GM12878 (cell line): ENCODE results near the gene ZNF394. TPM values are rescaled to one million over a fixed set of nuclear protein-coding genes. Genes with fewer than 3 reads are reported as not detected.

Experiments used
- CHD2 ChIP-seq: IDR thresholded peaks from 2 replicates; pipeline ENCODE4 v1.6.1; 2011; ENCODE audit warnings: low read depth, low read length, improper control_type of control experiment, borderline replicate concordance
- FOS ChIP-seq: IDR thresholded peaks from 3 replicates; pipeline ENCODE4 v1.6.1; 2011; ENCODE audit warnings: borderline replicate concordance; ENCODE audit not compliant: insufficient read length; ENCODE audit errors: extremely low read depth
- MEF2A ChIP-seq: IDR thresholded peaks from 2 replicates; pipeline ENCODE4 v1.6.1; 2011; ENCODE audit warnings: low read depth, mild to moderate bottlenecking, low read length, moderate library complexity; ENCODE audit not compliant: insufficient read depth
- MTA2 ChIP-seq: fragments of 450-650 bp; IDR thresholded peaks from 2 replicates; pipeline ENCODE4 v1.6.1; 2016; ENCODE audit warnings: low read depth, mild to moderate bottlenecking, moderate library complexity
- NFIC ChIP-seq: IDR thresholded peaks from 2 replicates; pipeline ENCODE4 v1.6.1; 2012; ENCODE audit warnings: low read depth, mild to moderate bottlenecking, inconsistent platforms, low read length, moderate library complexity
- POLR2AphosphoS2 ChIP-seq: IDR thresholded peaks from 2 replicates; pipeline ENCODE4 v1.6.1; 2011; ENCODE audit warnings: low read depth, mild to moderate bottlenecking, low read length, improper control_type of control experiment, moderate library complexity
- RUNX3 ChIP-seq: IDR thresholded peaks from 2 replicates; pipeline ENCODE4 v1.6.1; 2012; ENCODE audit warnings: low read length, inconsistent platforms
- SPI1 ChIP-seq: IDR thresholded peaks from 2 replicates; pipeline ENCODE4 v1.6.1; 2011; ENCODE audit warnings: low read depth, mild to moderate bottlenecking, low read length, moderate library complexity, borderline replicate concordance; ENCODE audit not compliant: insufficient read depth
- ZNF274 ChIP-seq: IDR thresholded peaks from one replicate; pipeline ENCODE4 v1.8.0; 2011; ENCODE audit not compliant: insufficient read length, insufficient read depth
- ZNF622 ChIP-seq: fragments of 450-650 bp; IDR thresholded peaks from 2 replicates; pipeline ENCODE4 v1.6.1; 2017; ENCODE audit warnings: mild to moderate bottlenecking, inconsistent platforms
- ZZZ3 ChIP-seq: IDR thresholded peaks from 2 replicates; pipeline ENCODE4 v1.6.1; 2011; ENCODE audit warnings: low read depth; ENCODE audit not compliant: control insufficient read depth, insufficient read length
- polyA plus RNA-seq, 11 experiments: library from polyadenylated mRNA; depleted of rRNA in 4 of 11; unstranded in 6 of 11; stranded (reverse) in 5 of 11; fragments of >200 nt; fragmentation: Nextera tagmentation in 4 of 11; fragmentation: Illumina TruSeq in 1 of 11; extraction: Ambion mirVana in 4 of 11; extraction: Trizol in 1 of 11; gene quantifications; 1 replicate in 1 of 11; 2 replicates in 10 of 11; pipeline versions ENCODE4 v1.2.1 to v1.2.3, GENCODE V29; 2011 to 2016; ENCODE audit warnings: inconsistent platforms in 2 of 11, missing spikeins in 2 of 11, low read depth in 1 of 11
- total RNA-seq, 4 experiments: library from RNA; depleted of rRNA in 3 of 4; stranded (reverse); fragments of >200 nt in 3 of 4; fragmentation: Illumina TruSeq in 1 of 4; extraction: Trizol in 1 of 4; gene quantifications; 2 replicates each; pipeline versions ENCODE4 v1.2.1 to v1.2.3, GENCODE V29; 2013 to 2021
- TF ChIP-seq, protein P1 (sequence below), 3 experiments: IDR thresholded peaks in 2 of 3; conservative IDR thresholded peaks in 1 of 3; 2 replicates each; pipeline ENCODE4 v1.5.1; 2011; ENCODE audit warnings: low read depth in 3 of 3, low read length in 3 of 3, mild to moderate bottlenecking in 3 of 3, control low read depth in 2 of 3, moderate library complexity in 2 of 3, inconsistent platforms in 1 of 3, mixed read lengths in 1 of 3; ENCODE audit not compliant: control insufficient read depth in 2 of 3, insufficient read depth in 1 of 3; ENCODE audit errors: extremely low read depth in 1 of 3
- TF ChIP-seq, protein P2 (sequence below): fragments of 450-650 bp; IDR thresholded peaks from 2 replicates; pipeline ENCODE4 v1.6.1; 2018; ENCODE audit warnings: mild to moderate bottlenecking, low read depth, moderate library complexity; ENCODE audit not compliant: partially characterized antibody
- TF ChIP-seq, protein P3 (sequence below): fragments of 450-650 bp; IDR thresholded peaks from 2 replicates; pipeline ENCODE4 v1.6.1; 2016; ENCODE audit warnings: mild to moderate bottlenecking
- TF ChIP-seq, protein P4 (sequence below): fragments of 450-650 bp; formaldehyde crosslinking; IDR thresholded peaks from 2 replicates; pipeline ENCODE4 v1.4.0; 2022; ENCODE audit warnings: mild to moderate bottlenecking, moderate library complexity

The ZNF394 gene
- total and polyA plus RNA-seq, 10 of the 15 experiments (the other 5 are each of a cell fraction or from before 2014, with no cell fraction given) = 2.5 to 26.8 (median 22.7) TPM

GRCh38 chr7:99499721-99500636 is at the start of gene ZNF394 (continued):
- no peak for TF ChIP-seq NFIC
- peak; percentile 72 for TF ChIP-seq CHD2
- peak; percentile 76 for TF ChIP-seq RUNX3
- TF ChIP-seq, protein P1, sequence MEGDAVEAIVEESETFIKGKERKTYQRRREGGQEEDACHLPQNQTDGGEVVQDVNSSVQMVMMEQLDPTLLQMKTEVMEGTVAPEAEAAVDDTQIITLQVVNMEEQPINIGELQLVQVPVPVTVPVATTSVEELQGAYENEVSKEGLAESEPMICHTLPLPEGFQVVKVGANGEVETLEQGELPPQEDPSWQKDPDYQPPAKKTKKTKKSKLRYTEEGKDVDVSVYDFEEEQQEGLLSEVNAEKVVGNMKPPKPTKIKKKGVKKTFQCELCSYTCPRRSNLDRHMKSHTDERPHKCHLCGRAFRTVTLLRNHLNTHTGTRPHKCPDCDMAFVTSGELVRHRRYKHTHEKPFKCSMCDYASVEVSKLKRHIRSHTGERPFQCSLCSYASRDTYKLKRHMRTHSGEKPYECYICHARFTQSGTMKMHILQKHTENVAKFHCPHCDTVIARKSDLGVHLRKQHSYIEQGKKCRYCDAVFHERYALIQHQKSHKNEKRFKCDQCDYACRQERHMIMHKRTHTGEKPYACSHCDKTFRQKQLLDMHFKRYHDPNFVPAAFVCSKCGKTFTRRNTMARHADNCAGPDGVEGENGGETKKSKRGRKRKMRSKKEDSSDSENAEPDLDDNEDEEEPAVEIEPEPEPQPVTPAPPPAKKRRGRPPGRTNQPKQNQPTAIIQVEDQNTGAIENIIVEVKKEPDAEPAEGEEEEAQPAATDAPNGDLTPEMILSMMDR (IDR thresholded peaks at IDR 0.05 in 2 of 3, conservative IDR thresholded peaks at IDR 0.05 in 1 of 3; ENCODE audit: control insufficient read depth in 2 of 3, extremely low read depth in 1 of 3, insufficient read depth in 1 of 3, low read depth in 3 of 3, low read length in 3 of 3) = no peak
- peak; percentile 29; the same call in 1 of the 2 replicates for TF ChIP-seq MEF2A
- TF ChIP-seq, protein P2, sequence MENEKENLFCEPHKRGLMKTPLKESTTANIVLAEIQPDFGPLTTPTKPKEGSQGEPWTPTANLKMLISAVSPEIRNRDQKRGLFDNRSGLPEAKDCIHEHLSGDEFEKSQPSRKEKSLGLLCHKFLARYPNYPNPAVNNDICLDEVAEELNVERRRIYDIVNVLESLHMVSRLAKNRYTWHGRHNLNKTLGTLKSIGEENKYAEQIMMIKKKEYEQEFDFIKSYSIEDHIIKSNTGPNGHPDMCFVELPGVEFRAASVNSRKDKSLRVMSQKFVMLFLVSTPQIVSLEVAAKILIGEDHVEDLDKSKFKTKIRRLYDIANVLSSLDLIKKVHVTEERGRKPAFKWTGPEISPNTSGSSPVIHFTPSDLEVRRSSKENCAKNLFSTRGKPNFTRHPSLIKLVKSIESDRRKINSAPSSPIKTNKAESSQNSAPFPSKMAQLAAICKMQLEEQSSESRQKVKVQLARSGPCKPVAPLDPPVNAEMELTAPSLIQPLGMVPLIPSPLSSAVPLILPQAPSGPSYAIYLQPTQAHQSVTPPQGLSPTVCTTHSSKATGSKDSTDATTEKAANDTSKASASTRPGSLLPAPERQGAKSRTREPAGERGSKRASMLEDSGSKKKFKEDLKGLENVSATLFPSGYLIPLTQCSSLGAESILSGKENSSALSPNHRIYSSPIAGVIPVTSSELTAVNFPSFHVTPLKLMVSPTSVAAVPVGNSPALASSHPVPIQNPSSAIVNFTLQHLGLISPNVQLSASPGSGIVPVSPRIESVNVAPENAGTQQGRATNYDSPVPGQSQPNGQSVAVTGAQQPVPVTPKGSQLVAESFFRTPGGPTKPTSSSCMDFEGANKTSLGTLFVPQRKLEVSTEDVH = peak; percentile 91
- TF ChIP-seq, protein P3, sequence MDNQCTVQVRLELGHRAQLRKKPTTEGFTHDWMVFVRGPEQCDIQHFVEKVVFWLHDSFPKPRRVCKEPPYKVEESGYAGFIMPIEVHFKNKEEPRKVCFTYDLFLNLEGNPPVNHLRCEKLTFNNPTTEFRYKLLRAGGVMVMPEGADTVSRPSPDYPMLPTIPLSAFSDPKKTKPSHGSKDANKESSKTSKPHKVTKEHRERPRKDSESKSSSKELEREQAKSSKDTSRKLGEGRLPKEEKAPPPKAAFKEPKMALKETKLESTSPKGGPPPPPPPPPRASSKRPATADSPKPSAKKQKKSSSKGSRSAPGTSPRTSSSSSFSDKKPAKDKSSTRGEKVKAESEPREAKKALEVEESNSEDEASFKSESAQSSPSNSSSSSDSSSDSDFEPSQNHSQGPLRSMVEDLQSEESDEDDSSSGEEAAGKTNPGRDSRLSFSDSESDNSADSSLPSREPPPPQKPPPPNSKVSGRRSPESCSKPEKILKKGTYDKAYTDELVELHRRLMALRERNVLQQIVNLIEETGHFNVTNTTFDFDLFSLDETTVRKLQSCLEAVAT = no peak; the same call in 1 of the 2 replicates
- no peak for TF ChIP-seq ZZZ3
- no peak for TF ChIP-seq ZNF274
- no peak for TF ChIP-seq FOS
- TF ChIP-seq MTA2 = peak; percentile 33; the same call in 1 of the 2 replicates
- peak; percentile 83 for TF ChIP-seq POLR2AphosphoS2
- TF ChIP-seq SPI1 = no peak
- TF ChIP-seq, protein P4, sequence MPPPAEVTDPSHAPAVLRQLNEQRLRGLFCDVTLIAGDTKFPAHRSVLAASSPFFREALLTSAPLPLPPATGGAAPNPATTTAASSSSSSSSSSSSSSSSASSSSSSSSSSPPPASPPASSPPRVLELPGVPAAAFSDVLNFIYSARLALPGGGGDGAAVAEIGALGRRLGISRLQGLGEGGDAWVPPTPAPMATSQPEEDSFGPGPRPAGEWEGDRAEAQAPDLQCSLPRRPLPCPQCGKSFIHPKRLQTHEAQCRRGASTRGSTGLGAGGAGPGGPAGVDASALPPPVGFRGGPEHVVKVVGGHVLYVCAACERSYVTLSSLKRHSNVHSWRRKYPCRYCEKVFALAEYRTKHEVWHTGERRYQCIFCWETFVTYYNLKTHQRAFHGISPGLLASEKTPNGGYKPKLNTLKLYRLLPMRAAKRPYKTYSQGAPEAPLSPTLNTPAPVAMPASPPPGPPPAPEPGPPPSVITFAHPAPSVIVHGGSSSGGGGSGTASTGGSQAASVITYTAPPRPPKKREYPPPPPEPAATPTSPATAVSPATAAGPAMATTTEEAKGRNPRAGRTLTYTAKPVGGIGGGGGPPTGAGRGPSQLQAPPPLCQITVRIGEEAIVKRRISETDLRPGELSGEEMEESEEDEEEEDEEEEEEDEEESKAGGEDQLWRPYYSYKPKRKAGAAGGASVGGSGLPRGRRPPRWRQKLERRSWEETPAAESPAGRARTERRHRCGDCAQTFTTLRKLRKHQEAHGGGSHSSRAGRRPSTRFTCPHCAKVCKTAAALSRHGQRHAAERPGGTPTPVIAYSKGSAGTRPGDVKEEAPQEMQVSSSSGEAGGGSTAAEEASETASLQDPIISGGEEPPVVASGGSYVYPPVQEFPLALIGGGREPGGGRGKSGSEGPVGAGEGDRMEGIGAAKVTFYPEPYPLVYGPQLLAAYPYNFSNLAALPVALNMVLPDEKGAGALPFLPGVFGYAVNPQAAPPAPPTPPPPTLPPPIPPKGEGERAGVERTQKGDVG (CRISPR knock-in tag) = no peak
- TF ChIP-seq ZNF622 = no peak
